ENCODE data around the gene GALNT10. TPM values are rescaled to one million over a fixed set of nuclear protein-coding genes. Genes with fewer than 3 reads are reported as not detected.
A peak's percentile ranks its signal among the peaks of the same experiment; 100 is the strongest.

The GALNT10 gene
- total and polyA plus RNA-seq, 9 of the 15 experiments (the other 6 are each of a cell fraction or from before 2014, with no cell fraction given): 4.6 to 37.1 (median 13.3) TPM

DNA sequence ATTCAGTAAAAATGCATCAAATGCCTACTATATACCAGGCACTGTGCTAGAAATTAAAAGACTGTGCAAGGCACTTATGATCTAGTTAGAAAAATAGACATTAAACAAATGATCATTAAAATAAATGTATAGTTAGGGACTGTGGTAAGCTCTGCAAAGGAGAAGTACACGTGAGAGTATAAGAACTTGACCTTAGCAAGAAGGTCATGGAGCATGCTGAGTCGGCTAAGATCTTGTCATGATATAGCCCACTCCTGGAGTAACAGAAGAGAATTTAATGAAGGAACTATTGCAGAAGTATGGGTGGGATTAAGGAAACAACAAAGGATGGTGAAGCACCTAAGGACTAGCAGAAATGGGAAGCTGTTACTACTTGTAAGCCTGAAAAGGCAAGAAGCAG, 231.8 kb downstream of the GALNT10 start:
- peak in 1 of 4 experiments; percentile 16 for DNase-seq (ENCODE audit: extremely low read depth in 1 of 4, low spot score in 3 of 4)
- Histone ChIP-seq H3K27ac (ENCODE audit: extremely low read depth, low read depth, low read length) (no peak overlapping the region), H3K9me1 (ENCODE audit: control insufficient read depth, insufficient read depth, low read length) (no peaks in the 10 kb centered on the region), H3K9me3 (replicated peaks; ENCODE audit: control insufficient read depth, insufficient read depth, low read depth, low read length) (no peaks in the 10 kb centered on the region), H3K9ac (ENCODE audit: insufficient read depth in 1 of 2, low read depth in 2 of 2, low read length in 2 of 2) (no peak overlapping the region), H3K36me3 (ENCODE audit: control insufficient read depth, insufficient read depth, low read length) (peaks cover 3% of the 10 kb centered on the region; the same call in 1 of the 3 replicates), H3K4me2 (ENCODE audit: insufficient read depth, low read length) (no peak overlapping the region), H3K4me1 (replicated peaks in 1 of 2; ENCODE audit: control insufficient read depth in 2 of 2, insufficient read depth in 2 of 2, low read length in 2 of 2) (peaks cover 0 to 8% of the 10 kb centered on the region in 2 experiments; a peak in 2 of 5 replicates), H2AFZ (ENCODE audit: low read depth, low read length) (no peak overlapping the region), H3K4me3 (no peak overlapping the region), H3K79me2 (ENCODE audit: control insufficient read depth, insufficient read depth, low read length) (no peaks in the 10 kb centered on the region), H3K27me3 (ENCODE audit: control insufficient read depth in 2 of 2, insufficient read depth in 2 of 2, low read length in 2 of 2) (no peaks in the 10 kb centered on the region), H4K20me1 (replicated peaks; ENCODE audit: control insufficient read depth, insufficient read depth, low read length) (no peaks in the 10 kb centered on the region)
- 5% methylated on average over 2 of the region's 2 CpGs for WGBS (ENCODE audit: insufficient coverage, low coverage, missing lambda C conversion rate)
- FAIRE-seq: no peak
- ChIA-PET CTCF (ENCODE audit: low intra/inter-chr PET ratio) (interaction anchor here (1.7 kb wide), 1 partner anchor 188 kb away, joined by 6 read pairs; no protein-coding TSS in a partner anchor), POLR2A (interaction anchor here (0.7 to 1.7 kb wide), 7 partner anchors 10 to 310 kb away, joined by 3 to 7 read pairs (median 3); no protein-coding TSS in a partner anchor)
- intact Hi-C loops (cut with micrococcal nuclease) (loop anchor here (2.0 to 5.0 kb wide), 2 partner anchors 100 to 221 kb away; no protein-coding TSS in a partner anchor), in situ Hi-C loops (cut with MboI) (no loop called here)
- peak; percentile 75 for ATAC-seq
- no TSS peak for BruUV-seq (replicated peaks)
- TF ChIP-seq EP300 (IDR thresholded peaks at IDR 0.05; ENCODE audit: low read length) (peak; percentile 6; the same call in 1 of the 2 replicates), FUS (optimal IDR thresholded peaks at IDR 0.05; ENCODE audit: low read depth, low read length) (no peak), WHSC1 (IDR thresholded peaks at IDR 0.05; ENCODE audit: low read length) (no peak), L3MBTL2 (IDR thresholded peaks at IDR 0.05) (no peak), NR1H2 (CRISPR knock-in tag; IDR thresholded peaks at IDR 0.05) (no peak), TCF7L2 (IDR thresholded peaks at IDR 0.05; ENCODE audit: low read depth, low read length) (no peak), ZNF717 (CRISPR knock-in tag; IDR thresholded peaks at IDR 0.05) (no peak), ZNF146 (CRISPR knock-in tag; IDR thresholded peaks at IDR 0.05; ENCODE audit: unreplicated experiment) (no peak), NFATC3 (IDR thresholded peaks at IDR 0.05) (no peak), POLR2H (tag; IDR thresholded peaks at IDR 0.05; ENCODE audit: low read depth) (no peak), RFX7 (CRISPR knock-in tag; IDR thresholded peaks at IDR 0.05) (no peak), NFE2 (IDR thresholded peaks at IDR 0.05; ENCODE audit: low read depth) (peak; percentile 21; the same call in 1 of the 2 replicates), MAFK (IDR thresholded peaks at IDR 0.05; ENCODE audit: low read length) (peak; percentile 22; the same call in 1 of the 2 replicates), BHLHE40 (IDR thresholded peaks at IDR 0.05; ENCODE audit: low read length) (0 out of 2 replicates have a peak, but pooled peaks have one; percentile 20)
- TF ChIP-seq, protein P1, sequence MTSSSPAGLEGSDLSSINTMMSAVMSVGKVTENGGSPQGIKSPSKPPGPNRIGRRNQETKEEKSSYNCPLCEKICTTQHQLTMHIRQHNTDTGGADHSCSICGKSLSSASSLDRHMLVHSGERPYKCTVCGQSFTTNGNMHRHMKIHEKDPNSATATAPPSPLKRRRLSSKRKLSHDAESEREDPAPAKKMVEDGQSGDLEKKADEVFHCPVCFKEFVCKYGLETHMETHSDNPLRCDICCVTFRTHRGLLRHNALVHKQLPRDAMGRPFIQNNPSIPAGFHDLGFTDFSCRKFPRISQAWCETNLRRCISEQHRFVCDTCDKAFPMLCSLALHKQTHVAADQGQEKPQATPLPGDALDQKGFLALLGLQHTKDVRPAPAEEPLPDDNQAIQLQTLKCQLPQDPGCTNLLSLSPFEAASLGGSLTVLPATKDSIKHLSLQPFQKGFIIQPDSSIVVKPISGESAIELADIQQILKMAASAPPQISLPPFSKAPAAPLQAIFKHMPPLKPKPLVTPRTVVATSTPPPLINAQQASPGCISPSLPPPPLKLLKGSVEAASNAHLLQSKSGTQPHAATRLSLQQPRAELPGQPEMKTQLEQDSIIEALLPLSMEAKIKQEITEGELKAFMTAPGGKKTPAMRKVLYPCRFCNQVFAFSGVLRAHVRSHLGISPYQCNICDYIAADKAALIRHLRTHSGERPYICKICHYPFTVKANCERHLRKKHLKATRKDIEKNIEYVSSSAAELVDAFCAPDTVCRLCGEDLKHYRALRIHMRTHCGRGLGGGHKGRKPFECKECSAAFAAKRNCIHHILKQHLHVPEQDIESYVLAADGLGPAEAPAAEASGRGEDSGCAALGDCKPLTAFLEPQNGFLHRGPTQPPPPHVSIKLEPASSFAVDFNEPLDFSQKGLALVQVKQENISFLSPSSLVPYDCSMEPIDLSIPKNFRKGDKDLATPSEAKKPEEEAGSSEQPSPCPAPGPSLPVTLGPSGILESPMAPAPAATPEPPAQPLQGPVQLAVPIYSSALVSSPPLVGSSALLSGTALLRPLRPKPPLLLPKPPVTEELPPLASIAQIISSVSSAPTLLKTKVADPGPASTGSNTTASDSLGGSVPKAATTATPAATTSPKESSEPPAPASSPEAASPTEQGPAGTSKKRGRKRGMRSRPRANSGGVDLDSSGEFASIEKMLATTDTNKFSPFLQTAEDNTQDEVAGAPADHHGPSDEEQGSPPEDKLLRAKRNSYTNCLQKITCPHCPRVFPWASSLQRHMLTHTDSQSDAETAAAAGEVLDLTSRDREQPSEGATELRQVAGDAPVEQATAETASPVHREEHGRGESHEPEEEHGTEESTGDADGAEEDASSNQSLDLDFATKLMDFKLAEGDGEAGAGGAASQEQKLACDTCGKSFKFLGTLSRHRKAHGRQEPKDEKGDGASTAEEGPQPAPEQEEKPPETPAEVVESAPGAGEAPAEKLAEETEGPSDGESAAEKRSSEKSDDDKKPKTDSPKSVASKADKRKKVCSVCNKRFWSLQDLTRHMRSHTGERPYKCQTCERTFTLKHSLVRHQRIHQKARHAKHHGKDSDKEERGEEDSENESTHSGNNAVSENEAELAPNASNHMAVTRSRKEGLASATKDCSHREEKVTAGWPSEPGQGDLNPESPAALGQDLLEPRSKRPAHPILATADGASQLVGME (CRISPR knock-in tag; IDR thresholded peaks at IDR 0.05): no peak
- TF ChIP-seq, protein P2, sequence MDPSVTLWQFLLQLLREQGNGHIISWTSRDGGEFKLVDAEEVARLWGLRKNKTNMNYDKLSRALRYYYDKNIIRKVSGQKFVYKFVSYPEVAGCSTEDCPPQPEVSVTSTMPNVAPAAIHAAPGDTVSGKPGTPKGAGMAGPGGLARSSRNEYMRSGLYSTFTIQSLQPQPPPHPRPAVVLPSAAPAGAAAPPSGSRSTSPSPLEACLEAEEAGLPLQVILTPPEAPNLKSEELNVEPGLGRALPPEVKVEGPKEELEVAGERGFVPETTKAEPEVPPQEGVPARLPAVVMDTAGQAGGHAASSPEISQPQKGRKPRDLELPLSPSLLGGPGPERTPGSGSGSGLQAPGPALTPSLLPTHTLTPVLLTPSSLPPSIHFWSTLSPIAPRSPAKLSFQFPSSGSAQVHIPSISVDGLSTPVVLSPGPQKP (CRISPR knock-in tag; IDR thresholded peaks at IDR 0.05): no peak
- TF ChIP-seq, protein P3, sequence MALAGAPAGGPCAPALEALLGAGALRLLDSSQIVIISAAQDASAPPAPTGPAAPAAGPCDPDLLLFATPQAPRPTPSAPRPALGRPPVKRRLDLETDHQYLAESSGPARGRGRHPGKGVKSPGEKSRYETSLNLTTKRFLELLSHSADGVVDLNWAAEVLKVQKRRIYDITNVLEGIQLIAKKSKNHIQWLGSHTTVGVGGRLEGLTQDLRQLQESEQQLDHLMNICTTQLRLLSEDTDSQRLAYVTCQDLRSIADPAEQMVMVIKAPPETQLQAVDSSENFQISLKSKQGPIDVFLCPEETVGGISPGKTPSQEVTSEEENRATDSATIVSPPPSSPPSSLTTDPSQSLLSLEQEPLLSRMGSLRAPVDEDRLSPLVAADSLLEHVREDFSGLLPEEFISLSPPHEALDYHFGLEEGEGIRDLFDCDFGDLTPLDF (CRISPR knock-in tag; IDR thresholded peaks at IDR 0.05): no peak

All from K562 (cell line).